ENCODE results near the gene CLASP1. TPM values are rescaled to one million over a fixed set of nuclear protein-coding genes. Genes with fewer than 3 reads are reported as not detected.
"Not testable (repeated sequence)": the region's sequence is repeated elsewhere in the genome, so short reads cannot be mapped to it uniquely, and the experiment has no call there.

CLASP1 gene
- total RNA-seq, 1 experiment from 2014 or later = 81.9 TPM

DNA sequence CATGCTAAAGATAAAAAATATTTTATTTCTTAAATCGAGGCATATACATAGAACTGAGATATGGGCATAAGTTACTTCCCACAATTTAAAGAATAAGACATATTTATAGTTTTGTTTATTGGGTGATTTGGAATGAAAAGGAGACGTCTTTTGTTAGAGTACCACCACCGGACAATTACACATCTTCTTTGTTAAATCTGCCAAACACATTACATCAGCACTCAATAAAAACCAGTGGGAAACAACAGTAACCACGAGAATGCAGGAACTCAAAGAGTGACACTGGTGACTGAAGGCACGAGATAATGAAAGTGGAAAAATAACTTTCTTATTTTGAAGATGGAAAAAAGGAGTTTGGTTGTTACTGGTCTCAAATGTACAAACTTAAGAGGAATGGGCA lies 271.6 kb downstream of the CLASP1 start:
- ChIA-PET CTCF (interaction anchor here (1.0 to 1.6 kb wide), 2 partner anchors 21 to 24 kb away, joined by 3 to 5 read pairs; no protein-coding TSS in a partner anchor), POLR2A (interaction anchor here (0.8 to 1.2 kb wide), 2 partner anchors 11 to 14 kb away, joined by 3 read pairs; no protein-coding TSS in a partner anchor)
- H3K36me3 Mint-ChIP-seq (ENCODE audit: insufficient read depth, unreplicated experiment) = peaks cover 90% of the 10 kb centered on the region

DNA sequence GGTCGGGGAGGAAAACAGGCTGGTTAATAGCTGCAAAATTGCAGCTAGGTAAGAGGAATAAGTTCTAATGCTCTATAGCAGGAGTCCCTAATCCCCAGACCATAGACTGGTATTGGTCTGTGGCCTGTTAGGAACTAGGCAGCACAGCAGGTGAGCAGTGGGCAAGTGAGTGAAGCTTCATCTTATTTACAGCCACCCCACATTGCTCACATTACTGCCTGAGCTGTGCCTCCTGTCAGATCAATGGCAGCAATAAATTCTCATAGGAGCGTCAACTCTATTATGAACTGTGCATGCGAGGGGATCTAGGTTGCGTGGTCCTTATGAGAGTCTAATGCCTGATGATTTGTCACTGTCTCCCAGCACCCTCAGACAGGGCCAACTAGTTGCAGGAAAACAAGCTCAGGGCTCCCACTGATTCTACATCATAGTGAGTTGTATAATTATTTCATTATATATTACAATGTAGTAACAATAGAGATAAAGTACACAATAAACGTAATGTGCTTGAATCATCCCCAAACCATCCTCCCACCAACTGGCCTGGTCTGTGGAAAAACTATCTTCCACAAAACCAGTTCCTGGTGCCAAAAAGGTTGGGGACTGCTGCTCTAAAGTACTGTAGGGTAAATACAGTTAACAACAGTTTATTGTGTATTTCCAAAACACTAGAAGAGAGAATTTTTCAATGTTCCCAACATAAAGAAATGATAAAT lies 272.6 kb downstream of the CLASP1 start:
- Mint-ChIP-seq H3K27me3 (ENCODE audit: insufficient read depth, unreplicated experiment) (no peaks in the 10 kb centered on the region), H3K9me3 (ENCODE audit: unreplicated experiment) (no peaks in the 10 kb centered on the region), H3K4me1 (ENCODE audit: insufficient read depth, unreplicated experiment) (peaks cover 2% of the 10 kb centered on the region), H3K27ac (ENCODE audit: low read depth, unreplicated experiment) (no peak overlapping the region), H3K4me3 (ENCODE audit: unreplicated experiment) (no peak overlapping the region), H3K36me3 (ENCODE audit: insufficient read depth, unreplicated experiment) (peaks cover 86% of the 10 kb centered on the region)
- intact Hi-C loops (cut with micrococcal nuclease) = no loop called here
- no TSS peak for BruUV-seq (replicated peaks)
- ChIA-PET POLR2A (interaction anchor here (0.8 kb wide), 1 partner anchor 12 kb away, joined by 3 read pairs; no protein-coding TSS in a partner anchor), CTCF (interaction anchor here (0.6 to 1.6 kb wide), 3 partner anchors 20 to 716 kb away, joined by 3 to 5 read pairs (median 3); no protein-coding TSS in a partner anchor)
- no peak for DNase-seq (ENCODE audit: unreplicated experiment)
- no peak for TF ChIP-seq CTCF (IDR thresholded peaks at IDR 0.05; ENCODE audit: unreplicated experiment)

More for the DNA sequence above, 271.6 kb downstream of the CLASP1 start:
- intact Hi-C loops (cut with micrococcal nuclease) = no loop called here
- no peak for DNase-seq (ENCODE audit: unreplicated experiment)
- Mint-ChIP-seq H3K4me1 (ENCODE audit: insufficient read depth, unreplicated experiment) (no peaks in the 10 kb centered on the region), H3K4me3 (ENCODE audit: unreplicated experiment) (no peak overlapping the region), H3K9me3 (ENCODE audit: unreplicated experiment) (no peaks in the 10 kb centered on the region), H3K27me3 (ENCODE audit: insufficient read depth, unreplicated experiment) (no peaks in the 10 kb centered on the region), H3K27ac (ENCODE audit: low read depth, unreplicated experiment) (no peak overlapping the region)
- no TSS peak for BruUV-seq (replicated peaks)
- TF ChIP-seq CTCF (IDR thresholded peaks at IDR 0.05; ENCODE audit: unreplicated experiment) = no peak

DNA sequence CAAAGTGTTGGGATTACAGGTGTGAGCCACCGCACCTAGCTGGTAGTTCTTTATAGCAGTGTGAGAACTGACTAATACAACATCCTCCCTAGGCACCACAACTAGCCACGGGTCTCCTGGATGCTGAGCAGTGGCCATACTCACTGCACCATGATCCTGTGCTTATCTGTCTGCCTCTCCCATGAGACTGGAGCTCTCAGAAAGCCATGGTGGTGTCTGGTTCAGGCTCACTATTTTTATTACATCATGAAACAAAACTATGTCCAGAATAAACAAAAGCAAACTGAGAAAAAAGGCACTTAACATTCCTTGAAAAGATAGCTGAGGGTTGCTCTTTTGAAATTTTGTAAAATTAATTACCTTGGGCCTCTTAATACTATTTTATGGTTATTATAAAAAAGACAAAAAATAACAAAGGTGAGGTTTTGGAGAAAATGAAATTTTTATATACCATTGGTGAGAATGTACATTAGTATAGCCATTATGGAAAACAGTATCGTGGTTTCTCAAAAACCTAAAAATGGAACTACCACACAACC lies 273.6 kb downstream of the CLASP1 start:
- CTCF ChIA-PET = interaction anchor here (0.6 to 0.9 kb wide), 2 partner anchors 20 to 296 kb away, joined by 3 to 4 read pairs; no protein-coding TSS in a partner anchor

DNA sequence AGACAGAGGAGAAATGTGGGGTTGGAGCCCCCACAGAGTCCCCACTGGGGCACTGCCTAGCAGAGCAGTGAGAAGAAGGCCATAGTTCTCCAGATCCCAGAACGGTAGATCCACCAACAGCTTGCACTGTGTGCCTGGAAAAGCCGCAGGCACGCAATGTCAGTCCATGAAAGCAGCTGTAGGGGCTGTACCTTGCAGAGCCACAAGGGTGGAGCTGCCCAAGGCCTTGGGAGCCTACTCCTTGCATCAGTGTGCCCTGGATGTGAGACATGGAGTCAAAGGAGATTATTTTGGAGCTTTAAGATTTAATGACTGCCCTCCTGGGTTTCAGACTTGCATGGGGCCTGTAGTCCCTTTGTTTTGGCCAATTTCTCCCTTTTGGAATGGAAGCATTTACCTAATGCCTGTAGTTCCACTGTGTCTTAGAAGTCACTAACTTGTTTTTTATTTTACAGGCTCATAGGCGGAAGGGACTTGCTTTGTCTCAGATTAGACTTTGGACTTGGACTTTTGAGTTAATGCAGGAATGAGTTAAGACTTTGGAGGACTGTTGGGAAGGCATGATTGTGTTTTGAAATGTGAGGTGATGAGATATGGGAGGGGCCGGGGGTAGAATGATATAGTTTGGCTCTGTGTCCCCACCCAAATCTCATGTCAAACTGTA lies 274.7 kb downstream of the CLASP1 start:
- H3K36me3 Mint-ChIP-seq (ENCODE audit: insufficient read depth, unreplicated experiment) = peaks cover 78% of the 10 kb centered on the region
- H3K9me3 Mint-ChIP-seq (ENCODE audit: unreplicated experiment); CTCF ChIA-PET; BruUV-seq (replicated peaks); H3K27me3 Mint-ChIP-seq (ENCODE audit: insufficient read depth, unreplicated experiment); H3K4me3 Mint-ChIP-seq (ENCODE audit: unreplicated experiment); H3K27ac Mint-ChIP-seq (ENCODE audit: low read depth, unreplicated experiment); intact Hi-C loops (cut with micrococcal nuclease); DNase-seq (ENCODE audit: unreplicated experiment): not testable (repeated sequence)
- peaks cover 10% of the 10 kb centered on the region for H3K4me1 Mint-ChIP-seq (ENCODE audit: insufficient read depth, unreplicated experiment)
- POLR2A ChIA-PET = interaction anchor here (1.0 to 1.2 kb wide), 2 partner anchors 12 to 91 kb away, joined by 3 read pairs; no protein-coding TSS in a partner anchor

More for the DNA sequence above, 273.6 kb downstream of the CLASP1 start:
- DNase-seq (ENCODE audit: unreplicated experiment) = no peak
- peaks cover 7% of the 10 kb centered on the region for H3K4me1 Mint-ChIP-seq (ENCODE audit: insufficient read depth, unreplicated experiment)
- H3K9me3 Mint-ChIP-seq (ENCODE audit: unreplicated experiment) = no peaks in the 10 kb centered on the region
- H3K4me3 Mint-ChIP-seq (ENCODE audit: unreplicated experiment) = no peak overlapping the region
- H3K27ac Mint-ChIP-seq (ENCODE audit: low read depth, unreplicated experiment) = no peak overlapping the region
- no peak for TF ChIP-seq CTCF (IDR thresholded peaks at IDR 0.05; ENCODE audit: unreplicated experiment)
- no peaks in the 10 kb centered on the region for H3K27me3 Mint-ChIP-seq (ENCODE audit: insufficient read depth, unreplicated experiment)
- H3K36me3 Mint-ChIP-seq (ENCODE audit: insufficient read depth, unreplicated experiment) = peaks cover 78% of the 10 kb centered on the region
- intact Hi-C loops (cut with micrococcal nuclease) = no loop called here
- POLR2A ChIA-PET = no interaction called here
- BruUV-seq (replicated peaks) = no TSS peak

Measured in MCF 10A (cell line).